Measurements from ENCODE around the gene RAX2. TPM values are rescaled to one million over a fixed set of nuclear protein-coding genes. Genes with fewer than 3 reads are reported as not detected.

RAX2 gene
- total RNA-seq, 1 donor from 2014 or later: not detected

DNA sequence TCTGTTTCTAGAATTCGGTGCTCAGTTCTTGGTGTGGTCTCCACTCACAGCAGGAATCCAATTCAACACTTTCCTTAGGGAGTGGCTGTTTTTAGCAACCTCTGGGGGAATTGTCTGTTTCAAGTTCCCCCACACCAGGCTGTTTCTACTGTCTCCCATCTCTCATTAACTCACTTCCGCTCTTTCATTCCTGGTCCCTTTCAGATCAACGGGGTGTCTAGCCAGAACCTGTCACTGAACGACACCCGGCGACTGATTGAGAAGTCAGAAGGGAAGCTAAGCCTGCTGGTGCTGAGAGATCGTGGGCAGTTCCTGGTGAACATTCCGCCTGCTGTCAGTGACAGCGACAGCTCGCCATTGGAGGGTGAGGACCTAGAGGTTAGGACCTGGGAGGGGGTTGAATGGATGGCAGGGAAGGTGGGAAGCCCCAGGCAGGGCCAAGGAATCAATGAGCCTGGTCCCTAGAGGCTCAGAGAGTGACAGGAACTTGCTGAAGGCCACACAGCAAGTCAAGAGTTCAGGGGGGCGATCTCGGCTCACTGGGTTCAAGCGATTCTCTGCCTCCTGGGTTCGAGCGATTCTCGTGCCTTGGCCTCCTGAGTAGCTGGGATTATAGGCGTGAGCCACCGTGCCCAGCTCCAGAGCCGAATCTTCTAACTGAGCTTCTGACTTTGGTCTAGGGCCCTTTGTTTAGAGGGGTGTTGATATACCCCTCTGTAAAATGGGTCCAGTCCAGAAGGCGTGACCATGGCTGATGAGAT is 38.3 kb downstream of the RAX2 start:
- intact Hi-C loops (cut with micrococcal nuclease): no loop called here

DNA sequence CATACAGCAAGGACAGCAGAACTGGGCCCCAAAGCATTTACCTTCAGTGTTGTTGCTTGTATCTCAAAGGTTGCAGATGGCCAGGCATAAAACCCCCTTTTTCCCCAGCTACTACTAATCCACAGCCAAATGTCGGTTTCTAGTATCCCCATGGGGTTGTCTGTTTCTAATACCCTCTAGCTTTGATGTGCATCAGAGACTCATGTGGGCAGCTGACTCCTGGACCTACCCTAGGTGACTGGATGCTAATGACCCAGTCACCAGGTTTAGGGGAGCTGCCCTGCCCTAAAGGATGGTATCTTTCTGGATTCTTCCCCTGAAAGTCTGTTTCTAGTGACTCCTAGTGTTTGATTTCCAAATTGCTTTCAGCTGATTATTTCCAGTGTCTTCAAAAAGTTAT is 39.9 kb downstream of the RAX2 start:
- intact Hi-C loops (cut with micrococcal nuclease): no loop called here

DNA sequence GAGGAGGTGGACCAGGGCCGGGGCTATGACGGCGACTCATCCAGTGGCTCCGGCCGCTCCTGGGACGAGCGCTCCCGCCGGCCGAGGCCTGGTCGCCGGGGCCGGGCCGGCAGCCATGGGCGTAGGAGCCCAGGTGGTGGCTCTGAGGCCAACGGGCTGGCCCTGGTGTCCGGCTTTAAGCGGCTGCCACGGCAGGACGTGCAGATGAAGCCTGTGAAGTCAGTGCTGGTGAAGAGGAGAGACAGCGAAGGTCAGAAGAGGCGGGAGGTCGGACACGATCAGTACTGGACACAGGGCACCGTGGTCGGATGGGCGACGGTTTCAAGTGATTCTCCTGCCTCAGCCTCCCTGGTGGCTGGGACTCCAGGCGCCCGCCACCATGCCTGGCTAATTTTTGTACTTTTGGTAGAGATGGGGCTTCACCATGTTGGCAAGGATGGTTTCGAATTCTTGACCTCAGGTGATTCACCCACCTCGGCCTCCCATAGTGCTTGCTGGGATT is 41.5 kb downstream of the RAX2 start:
- intact Hi-C loops (cut with micrococcal nuclease): no loop called here

DNA sequence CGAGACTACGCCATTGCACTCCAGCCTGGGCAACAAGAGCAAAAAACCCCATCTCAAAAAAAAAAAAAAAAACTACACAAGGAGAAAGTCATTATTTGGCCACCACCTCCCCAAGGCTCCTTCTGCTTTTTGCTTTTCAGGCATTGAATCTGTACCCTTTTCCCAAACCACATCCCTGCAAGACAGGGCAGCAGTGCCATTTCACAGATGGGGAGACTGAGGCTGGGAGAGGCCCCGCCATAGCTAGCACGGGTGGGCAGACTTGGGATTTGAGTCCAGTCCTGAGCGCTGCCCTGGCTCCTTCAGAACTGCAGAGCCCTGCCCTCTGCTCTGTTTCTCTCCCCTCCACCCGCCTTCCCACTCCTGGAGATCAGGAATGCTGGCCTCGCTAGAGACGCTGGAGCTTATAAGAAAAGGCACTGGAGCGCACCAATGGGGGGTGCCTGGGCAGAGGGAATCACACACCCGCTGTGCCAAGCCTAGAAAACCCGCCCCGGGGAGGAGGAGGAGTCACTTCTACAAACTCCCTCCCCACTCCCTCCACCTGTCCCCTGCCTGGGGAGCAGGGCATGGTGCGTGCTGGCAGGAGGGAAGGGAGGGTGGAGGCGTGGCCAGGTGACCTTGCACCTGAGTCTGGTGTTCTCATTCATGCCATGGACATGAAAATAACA is 46.3 kb downstream of the RAX2 start:
- intact Hi-C loops (cut with micrococcal nuclease): no loop called here

DNA sequence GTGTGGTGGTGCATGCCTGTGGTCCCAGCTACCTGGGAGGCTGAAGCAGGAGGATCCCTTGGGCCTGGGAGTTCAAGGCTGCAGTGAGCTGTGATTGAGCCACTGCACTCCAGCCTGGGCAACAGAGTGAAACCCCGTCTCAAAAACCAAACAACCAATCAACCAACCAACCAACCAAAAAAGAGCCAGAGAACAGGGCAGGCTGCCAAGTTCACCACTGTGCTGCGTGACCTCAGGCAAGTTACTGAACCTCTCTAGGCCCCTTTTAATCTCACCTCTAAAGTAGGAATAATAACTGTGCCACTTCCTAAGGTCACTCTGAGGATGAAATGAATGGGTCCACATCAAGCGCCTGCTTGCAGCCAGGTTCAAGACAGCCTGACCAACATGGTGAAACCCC is 46.9 kb downstream of the RAX2 start:
- intact Hi-C loops (cut with micrococcal nuclease): no loop called here

DNA sequence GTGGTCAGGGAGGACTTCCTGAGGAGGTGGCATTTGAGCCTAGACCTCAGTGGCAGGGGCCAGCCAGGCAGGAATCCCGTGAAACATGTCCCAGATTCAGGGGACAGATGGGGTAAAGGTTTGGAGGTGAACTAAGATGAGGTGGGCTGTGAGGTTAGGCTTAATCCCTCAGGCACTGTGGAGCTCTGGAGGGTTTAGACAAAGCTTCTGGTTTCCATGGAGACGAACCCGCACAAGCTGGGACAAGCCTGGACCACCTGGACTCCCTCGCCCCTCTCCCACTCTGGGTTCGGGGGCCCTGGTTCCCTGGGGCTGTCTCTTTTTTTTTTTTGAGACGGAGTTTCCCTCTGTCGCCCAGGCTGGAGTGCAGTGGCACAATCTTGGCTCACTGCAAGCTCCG is 48.1 kb downstream of the RAX2 start:
- intact Hi-C loops (cut with micrococcal nuclease): no loop called here

DNA sequence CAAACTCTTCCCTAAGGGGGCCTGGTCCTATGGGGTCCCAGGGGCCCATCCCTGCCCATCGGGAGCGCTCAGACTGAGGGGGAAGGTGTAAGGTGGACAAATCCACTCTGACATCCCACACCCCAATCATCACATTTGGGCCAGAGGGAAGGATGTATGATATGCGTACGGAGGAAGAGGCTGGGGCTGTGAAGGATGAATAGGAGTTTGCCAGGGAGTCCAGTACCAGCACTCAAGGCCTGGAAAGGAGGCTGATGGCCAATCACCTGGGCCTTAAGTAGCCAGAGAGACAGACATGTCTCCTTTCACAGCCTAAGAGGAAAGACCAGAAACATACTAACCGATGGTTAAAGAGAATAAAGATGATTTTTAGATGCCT is 48.9 kb downstream of the RAX2 start:
- intact Hi-C loops (cut with micrococcal nuclease): no loop called here

DNA sequence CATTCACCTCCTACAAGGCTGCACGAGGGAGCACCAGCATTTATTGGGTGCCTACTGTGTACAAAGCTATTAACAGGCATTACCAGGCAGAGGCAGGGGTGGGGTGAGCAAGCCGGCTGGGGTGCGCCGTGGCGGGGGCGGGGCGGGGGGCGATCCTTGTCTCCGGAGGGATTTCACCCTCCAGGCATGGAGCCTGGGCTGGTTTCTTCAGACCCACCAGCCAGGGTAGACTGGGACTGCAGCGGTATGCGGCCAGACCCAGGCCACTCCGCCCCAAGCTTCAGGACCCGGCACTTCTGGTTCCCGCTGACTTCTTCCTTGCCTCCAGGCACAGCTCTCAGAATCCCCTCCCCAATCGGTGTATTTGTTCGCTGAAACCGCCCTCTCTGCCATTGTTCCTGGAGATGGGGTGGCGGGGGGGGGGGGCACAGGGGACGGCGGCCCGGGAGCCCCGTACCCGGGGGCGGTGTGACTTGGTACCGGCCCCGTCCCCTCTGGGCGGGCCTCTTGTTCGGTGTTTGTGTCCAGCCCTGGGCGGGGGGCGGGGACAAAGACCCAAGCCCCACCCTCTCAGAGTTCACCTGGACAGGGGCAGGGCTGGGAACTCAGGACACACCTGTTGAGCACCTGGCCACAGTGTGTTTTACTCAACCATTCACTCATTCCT is 49.5 kb downstream of the RAX2 start:
- intact Hi-C loops (cut with micrococcal nuclease): no loop called here

DNA sequence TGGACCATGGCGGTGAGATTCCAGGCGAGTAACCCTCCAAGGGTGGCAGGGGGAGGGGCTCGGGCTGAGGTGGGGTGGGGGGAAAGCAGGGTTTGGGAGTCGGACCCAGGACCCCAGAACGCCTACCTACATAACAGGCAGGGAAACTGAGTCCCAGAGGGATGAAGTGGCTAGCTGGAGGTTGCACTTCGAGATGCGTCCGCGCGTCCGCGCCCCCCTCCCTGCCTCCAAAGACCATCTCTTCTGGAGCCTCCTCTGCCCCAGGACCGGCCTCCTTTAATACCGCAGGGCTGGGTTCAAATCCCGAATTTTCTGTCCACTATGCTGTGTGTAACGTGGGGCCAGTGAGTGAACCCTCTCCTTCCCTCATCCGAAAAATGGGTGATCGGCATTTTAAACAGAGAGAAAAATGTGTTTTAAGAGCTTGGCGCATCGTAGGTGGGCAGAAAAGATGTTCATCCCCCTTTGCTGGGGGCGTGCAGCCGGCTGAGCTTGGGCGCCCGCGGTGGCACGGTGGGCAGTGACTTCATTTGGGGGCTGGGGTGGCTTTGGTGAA is 50.1 kb downstream of the RAX2 start:
- intact Hi-C loops (cut with micrococcal nuclease): no loop called here

DNA sequence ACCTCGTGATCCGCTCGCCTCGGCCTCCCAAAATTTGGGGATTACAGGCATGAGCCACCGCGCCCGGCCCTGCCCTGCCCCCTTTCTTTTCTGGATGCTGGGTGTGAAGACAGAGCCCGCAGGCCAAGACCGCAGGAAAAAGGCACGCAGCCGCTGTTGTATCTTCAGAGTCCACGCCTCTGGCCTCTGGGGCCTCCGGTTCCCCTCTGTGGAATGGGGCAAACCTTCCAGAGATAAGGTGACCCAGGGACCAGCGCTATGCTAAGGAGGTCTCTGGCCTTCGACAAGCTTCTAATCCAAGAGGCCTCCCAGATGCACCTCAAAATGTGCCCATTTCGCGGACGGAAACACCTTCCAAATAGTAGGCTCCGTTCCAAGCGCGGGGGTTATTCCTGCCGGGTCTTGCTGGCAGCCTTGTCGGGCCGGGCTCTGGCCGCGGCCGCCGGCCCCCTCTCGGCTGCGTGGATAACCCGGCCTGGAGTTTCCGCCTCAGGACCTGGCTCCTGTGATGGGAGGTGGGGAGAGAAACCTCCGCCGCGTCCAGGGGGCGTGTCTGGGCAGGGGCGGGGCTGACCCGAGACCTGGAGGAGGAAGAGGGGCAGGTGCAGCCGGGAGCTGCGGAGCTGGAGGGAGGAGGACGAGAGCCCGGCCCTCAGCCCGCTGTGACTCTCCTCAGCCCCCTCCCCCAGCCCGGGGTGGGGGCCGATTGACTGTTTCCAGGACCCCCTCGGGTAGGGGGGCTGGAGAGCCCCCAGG is 50.7 kb downstream of the RAX2 start:
- intact Hi-C loops (cut with micrococcal nuclease): no loop called here

DNA sequence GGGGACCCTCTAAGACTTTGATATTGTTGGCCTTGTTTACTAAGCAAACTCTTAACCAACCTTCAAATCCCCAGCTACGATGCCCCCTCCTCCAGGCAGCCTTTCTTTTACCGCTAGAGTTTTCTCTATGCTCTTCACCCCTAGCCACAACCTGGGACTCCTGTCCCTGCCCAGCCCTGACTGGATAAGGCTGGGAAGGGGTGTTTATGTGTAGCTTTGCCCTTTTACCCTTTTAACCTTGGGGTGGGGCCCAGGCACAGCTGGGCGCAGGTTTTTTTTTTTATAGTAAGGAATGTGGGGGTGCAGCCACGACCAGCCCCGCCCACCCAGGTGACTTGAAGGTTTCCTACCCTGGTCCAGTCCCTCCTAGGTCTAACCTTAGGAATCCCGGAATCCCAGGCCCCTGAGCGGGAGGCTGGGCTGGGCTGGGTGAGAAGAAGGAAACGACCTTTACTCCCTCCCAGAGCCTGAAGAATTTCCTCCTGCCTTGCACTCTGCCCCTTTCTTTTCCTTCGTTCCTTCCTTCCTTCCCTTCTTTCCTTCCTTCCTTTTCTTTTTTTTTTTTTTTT is 51.6 kb downstream of the RAX2 start:
- intact Hi-C loops (cut with micrococcal nuclease): no loop called here

DNA sequence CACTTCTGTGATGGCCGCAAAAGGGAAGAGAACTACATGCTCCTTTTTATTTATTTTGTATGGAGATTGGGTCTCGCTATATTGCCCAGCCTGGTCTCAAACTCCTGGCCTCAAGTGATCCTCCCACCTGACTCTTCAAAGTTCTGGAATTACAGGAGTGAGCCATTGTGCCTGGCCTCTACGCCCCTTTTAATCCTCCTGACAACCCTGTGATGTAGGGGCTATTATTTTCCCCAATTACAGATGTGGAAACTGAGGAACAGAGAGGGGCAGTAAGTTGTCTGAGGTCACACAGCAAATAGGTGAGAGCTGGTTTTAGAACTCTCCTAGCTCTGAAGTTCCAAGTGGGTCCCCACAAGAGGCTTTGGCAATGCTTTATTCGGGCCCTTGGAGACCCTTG is 52.2 kb downstream of the RAX2 start:
- intact Hi-C loops (cut with micrococcal nuclease): no loop called here

Other genes starting within 250 kb of the RAX2 start
- 4.5 TPM in 2 replicates for gene TEKTIP1, start 233.1 kb downstream of the RAX2 start, total RNA-seq
- 66.6 and 71.2 TPM in 2 replicates for gene MFSD12, start 214.6 kb downstream of the RAX2 start, total RNA-seq
- 38.7 and 41.0 TPM in 2 replicates for gene HMG20B, start 199.3 kb downstream of the RAX2 start, total RNA-seq
- 0.41 and 0.48 TPM in 2 replicates for gene GIPC3, start 186.8 kb downstream of the RAX2 start, total RNA-seq
- 0.52 and 0.93 TPM in 2 replicates for gene TBXA2R, start 165.4 kb downstream of the RAX2 start, total RNA-seq
- 32.6 and 34.8 TPM in 2 replicates for gene CACTIN, start 145.4 kb downstream of the RAX2 start, total RNA-seq
- 15.6 TPM in 2 replicates for gene PIP5K1C, start 71.8 kb downstream of the RAX2 start, total RNA-seq
- gene TJP3, start 63.8 kb downstream of the RAX2 start, total RNA-seq: 1.0 and 1.2 TPM in 2 replicates
- gene APBA3, start 10.5 kb downstream of the RAX2 start, total RNA-seq: 40.5 and 42.3 TPM in 2 replicates
- gene MRPL54, start 9.5 kb downstream of the RAX2 start, total RNA-seq: 100 and 105 TPM in 2 replicates
- 16.4 and 18.8 TPM in 2 replicates for gene MATK, start 14.2 kb upstream of the RAX2 start, total RNA-seq
- 0.25 and 0.30 TPM in 2 replicates for gene ZFR2, start 96.8 kb upstream of the RAX2 start, total RNA-seq
- not detected in 2 replicates for gene ATCAY, start 108.5 kb upstream of the RAX2 start, total RNA-seq
- gene NMRK2, start 160.8 kb upstream of the RAX2 start, total RNA-seq: not detected in 2 replicates
- 34.3 and 35.2 TPM in 2 replicates for gene DAPK3, start 198.9 kb upstream of the RAX2 start, total RNA-seq
- gene EEF2, start 213.2 kb upstream of the RAX2 start, total RNA-seq: 1,722 and 1,742 TPM in 2 replicates
- 29.8 and 34.4 TPM in 2 replicates for gene PIAS4, start 235.5 kb upstream of the RAX2 start, total RNA-seq

All from T-helper 2 cell treated with Interferon-gamma antibody and Interleukin-4, amounts not matched to agents 100 ng/mL and 5 ng/mL, for 36 hours (primary cell).